Keratinocyte (primary cell): Measurements from ENCODE around the gene SEPHS2.

Experiments used
- EZH2 ChIP-seq: IDR thresholded peaks from one replicate; pipeline ENCODE4 v1.6.1; 2012; ENCODE audit warnings: inconsistent platforms, mild to moderate bottlenecking, low read length, moderate library complexity
- TF ChIP-seq, protein P1 (sequence below), 3 experiments: IDR thresholded peaks in 1 of 3; conservative IDR thresholded peaks in 1 of 3; optimal IDR thresholded peaks in 1 of 3; 2 replicates in 2 of 3; 3 replicates in 1 of 3; pipeline versions ENCODE3 to v1.5.1; 2011; ENCODE audit warnings: low read length in 3 of 3, mild to moderate bottlenecking in 3 of 3, moderate library complexity in 2 of 3, control low read depth in 1 of 3, inconsistent platforms in 1 of 3; ENCODE audit not compliant: insufficient read depth in 2 of 3; ENCODE audit errors: extremely low read depth in 1 of 3

DNA sequence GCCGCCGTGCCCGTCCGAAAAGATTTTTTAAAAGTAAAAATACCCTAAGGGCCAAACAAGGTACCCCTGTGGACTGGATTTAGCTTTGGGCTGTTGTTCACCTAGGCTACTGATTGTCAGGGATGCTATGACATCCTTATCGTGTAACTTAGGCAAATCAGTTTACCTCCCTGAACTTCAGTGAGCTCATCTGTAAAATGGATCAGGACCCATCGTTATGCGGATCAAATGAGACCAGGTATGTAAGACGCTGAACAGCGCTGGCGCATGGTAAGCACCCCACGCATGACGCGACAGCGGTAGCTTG lies 38.9 kb downstream of the SEPHS2 start:
- TF ChIP-seq, protein P1, sequence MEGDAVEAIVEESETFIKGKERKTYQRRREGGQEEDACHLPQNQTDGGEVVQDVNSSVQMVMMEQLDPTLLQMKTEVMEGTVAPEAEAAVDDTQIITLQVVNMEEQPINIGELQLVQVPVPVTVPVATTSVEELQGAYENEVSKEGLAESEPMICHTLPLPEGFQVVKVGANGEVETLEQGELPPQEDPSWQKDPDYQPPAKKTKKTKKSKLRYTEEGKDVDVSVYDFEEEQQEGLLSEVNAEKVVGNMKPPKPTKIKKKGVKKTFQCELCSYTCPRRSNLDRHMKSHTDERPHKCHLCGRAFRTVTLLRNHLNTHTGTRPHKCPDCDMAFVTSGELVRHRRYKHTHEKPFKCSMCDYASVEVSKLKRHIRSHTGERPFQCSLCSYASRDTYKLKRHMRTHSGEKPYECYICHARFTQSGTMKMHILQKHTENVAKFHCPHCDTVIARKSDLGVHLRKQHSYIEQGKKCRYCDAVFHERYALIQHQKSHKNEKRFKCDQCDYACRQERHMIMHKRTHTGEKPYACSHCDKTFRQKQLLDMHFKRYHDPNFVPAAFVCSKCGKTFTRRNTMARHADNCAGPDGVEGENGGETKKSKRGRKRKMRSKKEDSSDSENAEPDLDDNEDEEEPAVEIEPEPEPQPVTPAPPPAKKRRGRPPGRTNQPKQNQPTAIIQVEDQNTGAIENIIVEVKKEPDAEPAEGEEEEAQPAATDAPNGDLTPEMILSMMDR (optimal IDR thresholded peaks at IDR 0.05 in 1 of 3, IDR thresholded peaks at IDR 0.05 in 1 of 3, conservative IDR thresholded peaks at IDR 0.05 in 1 of 3; ENCODE audit: extremely low read depth in 1 of 3, insufficient read depth in 2 of 3, low read length in 3 of 3) = no peak
- TF ChIP-seq EZH2 = no peak
